Stimulated activated naive CD8-positive, alpha-beta T cell treated with anti-CD3 and anti-CD28 coated beads, Interleukin-15, amount 100 ng/mL, for 72 hours (primary cell): ENCODE data around the gene SVEP1.
"Not testable (repeated sequence)": the region's sequence is repeated elsewhere in the genome, so short reads cannot be mapped to it uniquely, and the experiment has no call there.

Experiments used
- ATAC-seq: fragments of 150-1000 bp; cut with Tn5 transposase; 2 replicates; pipeline ENCODE4 v1.10.0; 2021; ENCODE audit warnings: mild to moderate bottlenecking, moderate library complexity
- DNase-seq, 2 donors: peaks; one replicate each; pipeline ENCODE4 v3.0.0; 2021 to 2022
- H3K27ac Mint-ChIP-seq, 2 donors: one replicate each; pipeline ENCODE4 v1.8.0; 2022; ENCODE audit warnings: mild to moderate bottlenecking in 2 of 2, mixed read lengths in 2 of 2, moderate library complexity in 2 of 2
- H3K27me3 Mint-ChIP-seq: one replicate; pipeline ENCODE4 v1.8.0; 2022; ENCODE audit warnings: mixed read lengths
- H3K4me1 Mint-ChIP-seq: one replicate; pipeline ENCODE4 v1.8.0; 2022; ENCODE audit warnings: mild to moderate bottlenecking, mixed read lengths
- H3K4me3 Mint-ChIP-seq, 2 donors: one replicate each; pipeline ENCODE4 v1.8.0; 2022; ENCODE audit warnings: mild to moderate bottlenecking in 2 of 2, mixed read lengths in 2 of 2, moderate library complexity in 1 of 2
- H3K9me3 Mint-ChIP-seq, 2 donors: one replicate each; pipeline ENCODE4 v1.8.0; 2022; ENCODE audit warnings: mixed read lengths in 2 of 2

The SVEP1 gene

GRCh38 chr9:110546411-110546871 lies 33.1 kb downstream of the SVEP1 start:
- no peak for DNase-seq
- H3K4me1 Mint-ChIP-seq: no peaks in the 10 kb centered on the region
- no peaks in the 10 kb centered on the region for H3K27me3 Mint-ChIP-seq
- no peak for ATAC-seq
- no peak overlapping the region for H3K4me3 Mint-ChIP-seq
- H3K9me3 Mint-ChIP-seq: no peaks in the 10 kb centered on the region
- H3K27ac Mint-ChIP-seq: no peak overlapping the region

GRCh38 chr9:110545705-110546104 lies 33.8 kb downstream of the SVEP1 start:
- H3K27ac Mint-ChIP-seq: no peak overlapping the region
- no peaks in the 10 kb centered on the region for H3K27me3 Mint-ChIP-seq
- no peak overlapping the region for H3K4me3 Mint-ChIP-seq
- DNase-seq (no peak), ATAC-seq (no peak)
- no peaks in the 10 kb centered on the region for H3K4me1 Mint-ChIP-seq
- H3K9me3 Mint-ChIP-seq: no peaks in the 10 kb centered on the region

- ATAC-seq (no peak), DNase-seq (no peak)
- H3K9me3 Mint-ChIP-seq: no peaks in the 10 kb centered on the region
- no peaks in the 10 kb centered on the region for H3K27me3 Mint-ChIP-seq
- no peaks in the 10 kb centered on the region for H3K4me1 Mint-ChIP-seq
- no peak overlapping the region for H3K27ac Mint-ChIP-seq
- no peak overlapping the region for H3K4me3 Mint-ChIP-seq
Measured at GRCh38 chr9:110543631-110544051, 35.9 kb downstream of the SVEP1 start.

- Mint-ChIP-seq H3K9me3 (no peaks in the 10 kb centered on the region), H3K4me3 (no peak overlapping the region), H3K4me1 (no peaks in the 10 kb centered on the region), H3K27me3 (no peaks in the 10 kb centered on the region), H3K27ac (no peak overlapping the region)
- DNase-seq: no peak
- ATAC-seq: no peak
Measured at GRCh38 chr9:110541950-110542349, 37.6 kb downstream of the SVEP1 start.

GRCh38 chr9:110538647-110539041 lies 40.9 kb downstream of the SVEP1 start:
- H3K27me3 Mint-ChIP-seq: no peaks in the 10 kb centered on the region
- H3K27ac Mint-ChIP-seq: no peak overlapping the region
- no peak overlapping the region for H3K4me3 Mint-ChIP-seq
- DNase-seq: no peak
- H3K4me1 Mint-ChIP-seq: no peaks in the 10 kb centered on the region
- H3K9me3 Mint-ChIP-seq: peaks cover 8 to 18% of the 10 kb centered on the region in 2 donors
- ATAC-seq: no peak

- no peak overlapping the region for H3K4me3 Mint-ChIP-seq
- ATAC-seq (no peak), DNase-seq (no peak)
- H3K27me3 Mint-ChIP-seq: no peaks in the 10 kb centered on the region
- H3K27ac Mint-ChIP-seq: no peak overlapping the region
- no peaks in the 10 kb centered on the region for H3K4me1 Mint-ChIP-seq
- peaks cover 8 to 18% of the 10 kb centered on the region in 2 donors for H3K9me3 Mint-ChIP-seq
Measured at GRCh38 chr9:110537841-110538646, 41.5 kb downstream of the SVEP1 start.

- Mint-ChIP-seq H3K27me3 (no peaks in the 10 kb centered on the region), H3K27ac (no peak overlapping the region), H3K9me3 (peaks cover 13 to 18% of the 10 kb centered on the region in 2 donors), H3K4me1 (no peaks in the 10 kb centered on the region), H3K4me3 (no peak overlapping the region)
- DNase-seq (no peak), ATAC-seq (no peak)
Measured at GRCh38 chr9:110536822-110537221, 42.7 kb downstream of the SVEP1 start.

GRCh38 chr9:110534162-110534561 lies 45.4 kb downstream of the SVEP1 start:
- H3K9me3 Mint-ChIP-seq: peaks cover 17 to 25% of the 10 kb centered on the region in 2 donors
- not testable (repeated sequence) for DNase-seq, ATAC-seq, H3K4me1 Mint-ChIP-seq, H3K27ac Mint-ChIP-seq, H3K4me3 Mint-ChIP-seq, H3K27me3 Mint-ChIP-seq

- no peaks in the 10 kb centered on the region for H3K4me1 Mint-ChIP-seq
- peaks cover 19 to 27% of the 10 kb centered on the region in 2 donors for H3K9me3 Mint-ChIP-seq
- no peaks in the 10 kb centered on the region for H3K27me3 Mint-ChIP-seq
- no peak overlapping the region for H3K27ac Mint-ChIP-seq
- no peak overlapping the region for H3K4me3 Mint-ChIP-seq
- ATAC-seq: no peak
- DNase-seq: no peak
Measured at GRCh38 chr9:110532908-110533665, 46.5 kb downstream of the SVEP1 start.

GRCh38 chr9:110531776-110532175 lies 47.8 kb downstream of the SVEP1 start:
- no peak for DNase-seq
- peaks cover 19 to 27% of the 10 kb centered on the region in 2 donors for H3K9me3 Mint-ChIP-seq
- no peak overlapping the region for H3K4me3 Mint-ChIP-seq
- H3K27me3 Mint-ChIP-seq: no peaks in the 10 kb centered on the region
- no peak for ATAC-seq
- no peaks in the 10 kb centered on the region for H3K4me1 Mint-ChIP-seq
- no peak overlapping the region for H3K27ac Mint-ChIP-seq

- not testable (repeated sequence) for H3K27ac Mint-ChIP-seq, H3K4me1 Mint-ChIP-seq, H3K27me3 Mint-ChIP-seq, ATAC-seq, DNase-seq, H3K4me3 Mint-ChIP-seq
- H3K9me3 Mint-ChIP-seq: peaks cover 19 to 27% of the 10 kb centered on the region in 2 donors
Measured at GRCh38 chr9:110531241-110531640, 48.3 kb downstream of the SVEP1 start.

- H3K27me3 Mint-ChIP-seq: no peaks in the 10 kb centered on the region
- ATAC-seq: no peak
- no peak overlapping the region for H3K27ac Mint-ChIP-seq
- no peaks in the 10 kb centered on the region for H3K4me1 Mint-ChIP-seq
- H3K4me3 Mint-ChIP-seq: no peak overlapping the region
- no peak for DNase-seq
- peaks cover 10 to 11% of the 10 kb centered on the region in 2 donors for H3K9me3 Mint-ChIP-seq
Measured at GRCh38 chr9:110528645-110529044, 50.9 kb downstream of the SVEP1 start.

- H3K9me3 Mint-ChIP-seq: peaks cover 6 to 10% of the 10 kb centered on the region in 2 donors
- ATAC-seq: no peak
Measured at GRCh38 chr9:110526426-110526825, 53.1 kb downstream of the SVEP1 start.

GRCh38 chr9:110521206-110521605 lies 58.3 kb downstream of the SVEP1 start:
- ATAC-seq: no peak
- no peaks in the 10 kb centered on the region for H3K27me3 Mint-ChIP-seq
- no peaks in the 10 kb centered on the region for H3K9me3 Mint-ChIP-seq
- no peaks in the 10 kb centered on the region for H3K4me1 Mint-ChIP-seq
- no peak for DNase-seq
- no peak overlapping the region for H3K27ac Mint-ChIP-seq
- no peak overlapping the region for H3K4me3 Mint-ChIP-seq

More at GRCh38 chr9:110526426-110526825, 53.1 kb downstream of the SVEP1 start:
- Mint-ChIP-seq H3K27me3 (no peaks in the 10 kb centered on the region), H3K4me1 (no peaks in the 10 kb centered on the region), H3K27ac (no peak overlapping the region), H3K4me3 (no peak overlapping the region)
- no peak for DNase-seq

GRCh38 chr9:110520120-110520701 lies 59.3 kb downstream of the SVEP1 start:
- Mint-ChIP-seq H3K9me3 (no peaks in the 10 kb centered on the region), H3K27me3 (no peaks in the 10 kb centered on the region), H3K4me1 (no peaks in the 10 kb centered on the region), H3K27ac (no peak overlapping the region), H3K4me3 (no peak overlapping the region)
- ATAC-seq: no peak
- no peak for DNase-seq

GRCh38 chr9:110517483-110517882 lies 62.1 kb downstream of the SVEP1 start:
- DNase-seq (no peak), ATAC-seq (no peak)
- H3K4me1 Mint-ChIP-seq: no peaks in the 10 kb centered on the region
- H3K9me3 Mint-ChIP-seq: no peaks in the 10 kb centered on the region
- no peak overlapping the region for H3K4me3 Mint-ChIP-seq
- no peak overlapping the region for H3K27ac Mint-ChIP-seq
- no peaks in the 10 kb centered on the region for H3K27me3 Mint-ChIP-seq
